Measurements from ENCODE around the gene RYR2.
A peak's percentile ranks its signal among the peaks of the same experiment; 100 is the strongest.

The RYR2 gene

GRCh38 chr1:237677979-237678378 is 636.0 kb downstream of the RYR2 start:
- Histone ChIP-seq H3K9me3 (ENCODE audit: control insufficient read depth in 2 of 2, low read length in 2 of 2) (no peaks in the 10 kb centered on the region), H3K9ac (ENCODE audit: low read length in 2 of 2) (no peak overlapping the region), H3K4me1 (ENCODE audit: control insufficient read depth, insufficient read depth, low read length) (no peaks in the 10 kb centered on the region), H3K4me3 (ENCODE audit: low read length in 2 of 2) (no peak overlapping the region), H3K27ac (ENCODE audit: low read length) (no peak overlapping the region), H3K36me3 (ENCODE audit: control insufficient read depth in 2 of 2, insufficient read depth in 2 of 2, low read length in 2 of 2) (no peaks in the 10 kb centered on the region), H3K27me3 (ENCODE audit: control insufficient read depth in 1 of 2, insufficient read depth in 2 of 2, low read length in 2 of 2) (no peaks in the 10 kb centered on the region)

DNA sequence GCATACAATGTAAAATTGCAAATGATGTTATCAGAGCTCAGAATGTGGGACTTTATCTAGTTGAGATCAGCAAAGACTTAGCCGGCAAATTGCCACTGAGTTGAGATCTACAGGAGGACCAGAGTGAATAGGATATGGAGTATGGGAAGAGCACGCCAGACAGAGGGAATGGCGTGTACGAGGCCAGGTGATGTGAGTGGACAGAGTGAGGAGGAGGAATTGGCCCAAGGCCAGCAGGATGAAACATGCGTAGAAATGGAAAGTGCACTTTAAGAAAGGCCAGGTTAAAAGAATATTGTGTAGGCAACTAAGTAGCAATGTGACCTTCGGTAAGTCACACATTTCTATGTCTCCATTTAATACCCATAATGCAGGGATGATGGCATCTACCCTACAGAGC is 637.7 kb downstream of the RYR2 start:
- no peak overlapping the region for H3K27ac ChIP-seq (ENCODE audit: low read length)
- no peaks in the 10 kb centered on the region for H3K9me3 ChIP-seq (ENCODE audit: control insufficient read depth in 2 of 2, low read length in 2 of 2)
- H3K9ac ChIP-seq (ENCODE audit: low read length in 2 of 2), result no peak overlapping the region
- no peaks in the 10 kb centered on the region for H3K27me3 ChIP-seq (ENCODE audit: control insufficient read depth in 1 of 2, insufficient read depth in 2 of 2, low read length in 2 of 2)
- no peaks in the 10 kb centered on the region for H3K4me1 ChIP-seq (ENCODE audit: control insufficient read depth, insufficient read depth, low read length)
- no peak overlapping the region for H3K4me3 ChIP-seq (ENCODE audit: low read length in 2 of 2)
- no peaks in the 10 kb centered on the region for H3K36me3 ChIP-seq (ENCODE audit: control insufficient read depth in 2 of 2, insufficient read depth in 2 of 2, low read length in 2 of 2)

GRCh38 chr1:237681210-237681609 is 639.2 kb downstream of the RYR2 start:
- H3K9me3 ChIP-seq (ENCODE audit: control insufficient read depth in 2 of 2, low read length in 2 of 2), result no peaks in the 10 kb centered on the region
- no peaks in the 10 kb centered on the region for H3K27me3 ChIP-seq (ENCODE audit: control insufficient read depth in 1 of 2, insufficient read depth in 2 of 2, low read length in 2 of 2)
- H3K27ac ChIP-seq (ENCODE audit: low read length), result no peak overlapping the region
- no peak overlapping the region for H3K4me3 ChIP-seq (ENCODE audit: low read length in 2 of 2)
- H3K36me3 ChIP-seq (ENCODE audit: control insufficient read depth in 2 of 2, insufficient read depth in 2 of 2, low read length in 2 of 2), result no peaks in the 10 kb centered on the region
- no peaks in the 10 kb centered on the region for H3K4me1 ChIP-seq (ENCODE audit: control insufficient read depth, insufficient read depth, low read length)
- H3K9ac ChIP-seq (ENCODE audit: low read length in 2 of 2), result no peak overlapping the region

DNA sequence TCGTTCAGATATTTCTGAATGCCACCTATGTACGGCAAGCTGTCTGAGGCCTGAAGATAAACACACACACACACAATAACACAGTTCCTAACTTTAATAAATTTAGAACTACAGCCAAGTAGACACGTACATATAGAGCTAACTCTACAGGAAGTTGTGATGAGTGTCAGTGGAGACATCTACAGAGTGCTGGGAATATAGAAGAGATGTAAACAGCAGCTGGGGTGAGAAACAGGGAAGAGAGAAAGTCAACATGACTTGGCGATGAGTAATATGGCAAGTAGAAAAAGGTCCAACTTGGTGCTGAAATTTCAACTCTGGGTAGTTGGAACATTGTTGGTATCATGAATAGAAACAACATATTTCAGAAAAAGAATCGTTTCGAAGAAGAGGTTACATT is 642.3 kb downstream of the RYR2 start:
- Histone ChIP-seq H3K4me1 (ENCODE audit: control insufficient read depth, insufficient read depth, low read length) (peaks cover 2% of the 10 kb centered on the region), H3K27ac (ENCODE audit: low read length) (no peak overlapping the region), H3K36me3 (ENCODE audit: control insufficient read depth in 2 of 2, insufficient read depth in 2 of 2, low read length in 2 of 2) (no peaks in the 10 kb centered on the region), H3K9ac (ENCODE audit: low read length in 2 of 2) (no peak overlapping the region), H3K4me3 (ENCODE audit: low read length in 2 of 2) (no peak overlapping the region), H3K27me3 (ENCODE audit: control insufficient read depth in 1 of 2, insufficient read depth in 2 of 2, low read length in 2 of 2) (no peaks in the 10 kb centered on the region), H3K9me3 (ENCODE audit: control insufficient read depth in 2 of 2, low read length in 2 of 2) (no peaks in the 10 kb centered on the region)

DNA sequence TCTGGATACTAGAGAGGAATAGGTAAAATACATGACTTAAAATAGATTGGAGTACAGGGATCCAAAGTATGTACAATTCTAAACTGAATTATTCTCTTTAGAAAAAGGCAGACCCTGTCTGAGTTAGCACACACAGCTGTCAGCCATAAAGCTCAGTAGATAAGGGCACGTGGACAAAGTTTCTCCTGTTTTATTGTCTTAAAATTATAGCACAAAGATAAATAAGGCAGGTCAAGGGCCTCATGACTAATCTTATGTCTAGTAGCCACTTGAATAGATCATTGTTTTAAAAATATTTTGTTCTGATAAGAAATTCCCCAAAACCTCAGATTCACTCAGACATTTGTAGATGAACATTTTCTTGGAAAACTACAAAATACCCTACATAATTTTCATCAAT is 643.6 kb downstream of the RYR2 start:
- Histone ChIP-seq H3K4me3 (ENCODE audit: low read length in 2 of 2) (no peak overlapping the region), H3K9me3 (ENCODE audit: control insufficient read depth in 2 of 2, low read length in 2 of 2) (no peaks in the 10 kb centered on the region), H3K36me3 (ENCODE audit: control insufficient read depth in 2 of 2, insufficient read depth in 2 of 2, low read length in 2 of 2) (no peaks in the 10 kb centered on the region), H3K9ac (ENCODE audit: low read length in 2 of 2) (no peak overlapping the region), H3K4me1 (ENCODE audit: control insufficient read depth, insufficient read depth, low read length) (peaks cover 2% of the 10 kb centered on the region), H3K27me3 (ENCODE audit: control insufficient read depth in 1 of 2, insufficient read depth in 2 of 2, low read length in 2 of 2) (no peaks in the 10 kb centered on the region), H3K27ac (ENCODE audit: low read length) (no peak overlapping the region)

- no peaks in the 10 kb centered on the region for H3K27me3 ChIP-seq (ENCODE audit: control insufficient read depth in 1 of 2, insufficient read depth in 2 of 2, low read length in 2 of 2)
- H3K9me3 ChIP-seq (ENCODE audit: control insufficient read depth in 2 of 2, low read length in 2 of 2), result no peaks in the 10 kb centered on the region
- peak overlapping the region in 1 of 2 donors; percentile 28 for H3K9ac ChIP-seq (ENCODE audit: low read length in 2 of 2)
- peak overlapping the region; percentile 36 to 45 for H3K4me3 ChIP-seq (ENCODE audit: low read length in 2 of 2)
- H3K27ac ChIP-seq (ENCODE audit: low read length), result no peak overlapping the region
- no peaks in the 10 kb centered on the region for H3K36me3 ChIP-seq (ENCODE audit: control insufficient read depth in 2 of 2, insufficient read depth in 2 of 2, low read length in 2 of 2)
- peaks cover 8% of the 10 kb centered on the region for H3K4me1 ChIP-seq (ENCODE audit: control insufficient read depth, insufficient read depth, low read length)
Measured at GRCh38 chr1:237687804-237688203, 645.8 kb downstream of the RYR2 start.

GRCh38 chr1:237690656-237691055 is 648.7 kb downstream of the RYR2 start:
- Histone ChIP-seq H3K27ac (ENCODE audit: low read length) (no peak overlapping the region), H3K36me3 (ENCODE audit: control insufficient read depth in 2 of 2, insufficient read depth in 2 of 2, low read length in 2 of 2) (no peaks in the 10 kb centered on the region), H3K27me3 (ENCODE audit: control insufficient read depth in 1 of 2, insufficient read depth in 2 of 2, low read length in 2 of 2) (no peaks in the 10 kb centered on the region), H3K9me3 (ENCODE audit: control insufficient read depth in 2 of 2, low read length in 2 of 2) (no peaks in the 10 kb centered on the region), H3K4me1 (ENCODE audit: control insufficient read depth, insufficient read depth, low read length) (peaks cover 8% of the 10 kb centered on the region), H3K4me3 (ENCODE audit: low read length in 2 of 2) (no peak overlapping the region), H3K9ac (ENCODE audit: low read length in 2 of 2) (no peak overlapping the region)

GRCh38 chr1:237692255-237692654 is 650.3 kb downstream of the RYR2 start:
- H3K4me1 ChIP-seq (ENCODE audit: control insufficient read depth, insufficient read depth, low read length), result peaks cover 8% of the 10 kb centered on the region

GRCh38 chr1:237695878-237696277 is 653.9 kb downstream of the RYR2 start:
- H3K36me3 ChIP-seq (ENCODE audit: control insufficient read depth in 2 of 2, insufficient read depth in 2 of 2, low read length in 2 of 2), result no peaks in the 10 kb centered on the region
- H3K4me1 ChIP-seq (ENCODE audit: control insufficient read depth, insufficient read depth, low read length), result peaks cover 5% of the 10 kb centered on the region
- H3K9ac ChIP-seq (ENCODE audit: low read length in 2 of 2), result no peak overlapping the region
- H3K27me3 ChIP-seq (ENCODE audit: control insufficient read depth in 1 of 2, insufficient read depth in 2 of 2, low read length in 2 of 2), result no peaks in the 10 kb centered on the region
- H3K4me3 ChIP-seq (ENCODE audit: low read length in 2 of 2), result no peak overlapping the region
- peak overlapping the region; percentile 3 for H3K27ac ChIP-seq (ENCODE audit: low read length)
- H3K9me3 ChIP-seq (ENCODE audit: control insufficient read depth in 2 of 2, low read length in 2 of 2), result no peaks in the 10 kb centered on the region

More at GRCh38 chr1:237692255-237692654, 650.3 kb downstream of the RYR2 start:
- no peaks in the 10 kb centered on the region for H3K27me3 ChIP-seq (ENCODE audit: control insufficient read depth in 1 of 2, insufficient read depth in 2 of 2, low read length in 2 of 2)
- H3K9me3 ChIP-seq (ENCODE audit: control insufficient read depth in 2 of 2, low read length in 2 of 2), result no peaks in the 10 kb centered on the region
- H3K27ac ChIP-seq (ENCODE audit: low read length), result no peak overlapping the region
- H3K36me3 ChIP-seq (ENCODE audit: control insufficient read depth in 2 of 2, insufficient read depth in 2 of 2, low read length in 2 of 2), result no peaks in the 10 kb centered on the region
- no peak overlapping the region for H3K4me3 ChIP-seq (ENCODE audit: low read length in 2 of 2)
- no peak overlapping the region for H3K9ac ChIP-seq (ENCODE audit: low read length in 2 of 2)

DNA sequence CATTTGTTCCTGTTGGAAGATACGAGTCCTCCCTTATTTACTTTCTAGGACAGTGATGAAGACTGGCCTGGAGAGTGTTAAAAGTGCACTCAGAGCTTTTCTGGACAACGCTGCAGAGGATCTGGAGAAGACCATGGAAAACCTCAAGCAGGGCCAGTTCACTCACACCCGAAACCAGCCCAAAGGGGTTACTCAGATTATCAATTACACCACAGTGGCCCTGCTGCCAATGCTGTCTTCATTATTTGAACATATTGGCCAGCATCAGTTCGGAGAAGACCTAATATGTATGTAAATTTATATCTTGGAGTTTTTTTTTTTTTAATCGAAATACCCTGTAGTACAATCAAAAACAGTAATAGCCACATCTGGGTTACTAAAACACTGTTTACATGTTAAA is 658.2 kb downstream of the RYR2 start:
- no peak overlapping the region for H3K9ac ChIP-seq (ENCODE audit: low read length in 2 of 2)
- H3K27me3 ChIP-seq (ENCODE audit: control insufficient read depth in 1 of 2, insufficient read depth in 2 of 2, low read length in 2 of 2), result no peaks in the 10 kb centered on the region
- H3K4me1 ChIP-seq (ENCODE audit: control insufficient read depth, insufficient read depth, low read length), result no peaks in the 10 kb centered on the region
- H3K36me3 ChIP-seq (ENCODE audit: control insufficient read depth in 2 of 2, insufficient read depth in 2 of 2, low read length in 2 of 2), result no peaks in the 10 kb centered on the region
- H3K4me3 ChIP-seq (ENCODE audit: low read length in 2 of 2), result no peak overlapping the region
- no peak overlapping the region for H3K27ac ChIP-seq (ENCODE audit: low read length)
- H3K9me3 ChIP-seq (ENCODE audit: control insufficient read depth in 2 of 2, low read length in 2 of 2), result no peaks in the 10 kb centered on the region

DNA sequence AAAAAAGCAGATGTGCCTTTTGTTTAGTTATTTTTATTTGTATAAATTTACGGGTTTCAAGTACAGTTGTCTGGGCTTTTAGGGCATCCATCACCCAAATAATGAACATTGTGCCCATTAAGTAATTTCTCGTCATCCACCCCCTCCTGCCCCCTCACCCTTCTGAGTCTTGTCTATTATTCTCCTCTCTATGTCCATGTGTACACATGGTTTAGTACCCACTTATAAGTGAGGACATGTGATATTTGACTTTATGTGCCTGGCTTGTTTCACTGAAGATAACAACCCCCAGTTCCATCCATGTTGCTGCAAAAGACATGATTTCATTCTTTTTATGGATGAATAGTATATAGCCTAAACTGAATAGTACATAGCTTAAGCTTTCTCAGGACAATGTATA is 659.5 kb downstream of the RYR2 start:
- Histone ChIP-seq H3K9me3 (ENCODE audit: control insufficient read depth in 2 of 2, low read length in 2 of 2) (no peaks in the 10 kb centered on the region), H3K27me3 (ENCODE audit: control insufficient read depth in 1 of 2, insufficient read depth in 2 of 2, low read length in 2 of 2) (no peaks in the 10 kb centered on the region), H3K36me3 (ENCODE audit: control insufficient read depth in 2 of 2, insufficient read depth in 2 of 2, low read length in 2 of 2) (no peaks in the 10 kb centered on the region), H3K4me3 (ENCODE audit: low read length in 2 of 2) (no peak overlapping the region), H3K4me1 (ENCODE audit: control insufficient read depth, insufficient read depth, low read length) (no peaks in the 10 kb centered on the region), H3K27ac (ENCODE audit: low read length) (no peak overlapping the region), H3K9ac (ENCODE audit: low read length in 2 of 2) (no peak overlapping the region)
